Measurements from ENCODE around the gene CEP112.
"Not testable (repeated sequence)": the region's sequence is repeated elsewhere in the genome, so short reads cannot be mapped to it uniquely, and the experiment has no call there.

CEP112 gene

GRCh38 chr17:65732667-65733066 is 459.3 kb downstream of the CEP112 start:
- H3K27ac Mint-ChIP-seq, result not testable (repeated sequence)

GRCh38 chr17:65730711-65731169 is 461.2 kb downstream of the CEP112 start:
- no peak for ATAC-seq (ENCODE audit: low read depth)
- peaks cover 1% of the 10 kb centered on the region for H3K9me3 Mint-ChIP-seq

More at GRCh38 chr17:65732667-65733066, 459.3 kb downstream of the CEP112 start:
- not testable (repeated sequence) for H3K4me1 Mint-ChIP-seq; DNase-seq (ENCODE audit: low spot score in 2 of 2); H3K4me3 Mint-ChIP-seq; H3K36me3 Mint-ChIP-seq; ATAC-seq (ENCODE audit: low read depth); H3K9me3 Mint-ChIP-seq; H3K27me3 Mint-ChIP-seq

GRCh38 chr17:65729207-65729606 is 462.7 kb downstream of the CEP112 start:
- Mint-ChIP-seq H3K9me3 (peaks cover 1% of the 10 kb centered on the region), H3K27me3 (no peaks in the 10 kb centered on the region), H3K4me3 (no peak overlapping the region), H3K4me1 (no peaks in the 10 kb centered on the region), H3K36me3 (no peaks in the 10 kb centered on the region), H3K27ac (no peak overlapping the region)
- DNase-seq (ENCODE audit: low spot score in 2 of 2) (no peak), ATAC-seq (ENCODE audit: low read depth) (no peak)

More at GRCh38 chr17:65730711-65731169, 461.2 kb downstream of the CEP112 start:
- no peak for DNase-seq (ENCODE audit: low spot score in 2 of 2)
- Mint-ChIP-seq H3K4me3 (no peak overlapping the region), H3K4me1 (no peaks in the 10 kb centered on the region), H3K27ac (no peak overlapping the region), H3K36me3 (no peaks in the 10 kb centered on the region), H3K27me3 (no peaks in the 10 kb centered on the region)

DNA sequence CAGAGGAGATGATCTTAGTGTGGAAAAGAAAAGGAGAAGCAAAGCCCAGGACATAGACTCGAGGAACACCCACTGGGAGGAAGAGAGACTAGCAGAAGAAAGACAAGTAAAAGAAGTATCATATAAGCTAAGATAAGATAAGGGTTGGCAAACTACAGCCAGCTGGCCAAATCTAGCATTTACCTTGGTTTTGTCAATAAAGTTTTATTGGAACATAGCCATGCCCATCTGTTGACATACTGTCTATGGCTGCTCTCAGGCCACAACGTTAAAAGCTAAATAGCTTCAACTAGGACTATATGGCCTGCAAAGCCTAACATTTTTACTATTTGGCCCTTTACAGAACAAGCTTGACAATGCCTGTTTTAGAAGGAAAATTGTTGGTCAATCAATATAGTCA is 464.1 kb downstream of the CEP112 start:
- Mint-ChIP-seq H3K27ac (no peak overlapping the region), H3K27me3 (no peaks in the 10 kb centered on the region), H3K9me3 (peaks cover 1% of the 10 kb centered on the region), H3K36me3 (no peaks in the 10 kb centered on the region), H3K4me3 (no peak overlapping the region), H3K4me1 (no peaks in the 10 kb centered on the region)
- no peak for DNase-seq (ENCODE audit: low spot score in 2 of 2)
- no peak for ATAC-seq (ENCODE audit: low read depth)

- Mint-ChIP-seq H3K4me3 (no peak overlapping the region), H3K27me3 (no peaks in the 10 kb centered on the region), H3K4me1 (no peaks in the 10 kb centered on the region), H3K9me3 (peaks cover 1% of the 10 kb centered on the region), H3K27ac (no peak overlapping the region), H3K36me3 (no peaks in the 10 kb centered on the region)
- DNase-seq (ENCODE audit: low spot score in 2 of 2), result no peak
- ATAC-seq (ENCODE audit: low read depth), result no peak
These were observed 464.7 kb downstream of the CEP112 start for GRCh38 chr17:65727246-65727645.

GRCh38 chr17:65723431-65724151 is 468.3 kb downstream of the CEP112 start:
- peaks cover 1% of the 10 kb centered on the region for H3K9me3 Mint-ChIP-seq
- ATAC-seq (ENCODE audit: low read depth) (no peak), DNase-seq (ENCODE audit: low spot score in 2 of 2) (no peak)
- peaks cover 2% of the 10 kb centered on the region for H3K27me3 Mint-ChIP-seq
- H3K36me3 Mint-ChIP-seq, result no peaks in the 10 kb centered on the region
- no peak overlapping the region for H3K27ac Mint-ChIP-seq
- no peak overlapping the region for H3K4me3 Mint-ChIP-seq
- H3K4me1 Mint-ChIP-seq, result no peaks in the 10 kb centered on the region

- ATAC-seq (ENCODE audit: low read depth) (no peak), DNase-seq (ENCODE audit: low spot score in 2 of 2) (no peak)
- no peaks in the 10 kb centered on the region for H3K36me3 Mint-ChIP-seq
- no peak overlapping the region for H3K27ac Mint-ChIP-seq
- no peaks in the 10 kb centered on the region for H3K4me1 Mint-ChIP-seq
- no peaks in the 10 kb centered on the region for H3K9me3 Mint-ChIP-seq
- peaks cover 3% of the 10 kb centered on the region for H3K27me3 Mint-ChIP-seq
- H3K4me3 Mint-ChIP-seq, result no peak overlapping the region
These were observed 473.3 kb downstream of the CEP112 start for GRCh38 chr17:65718601-65719000.

GRCh38 chr17:65712383-65713267 is 479.3 kb downstream of the CEP112 start:
- Mint-ChIP-seq H3K36me3 (no peaks in the 10 kb centered on the region), H3K4me1 (no peaks in the 10 kb centered on the region), H3K9me3 (no peaks in the 10 kb centered on the region), H3K4me3 (no peak overlapping the region), H3K27ac (no peak overlapping the region), H3K27me3 (peaks cover 1% of the 10 kb centered on the region)
- ATAC-seq (ENCODE audit: low read depth) (no peak), DNase-seq (ENCODE audit: low spot score in 2 of 2) (no peak)

DNA sequence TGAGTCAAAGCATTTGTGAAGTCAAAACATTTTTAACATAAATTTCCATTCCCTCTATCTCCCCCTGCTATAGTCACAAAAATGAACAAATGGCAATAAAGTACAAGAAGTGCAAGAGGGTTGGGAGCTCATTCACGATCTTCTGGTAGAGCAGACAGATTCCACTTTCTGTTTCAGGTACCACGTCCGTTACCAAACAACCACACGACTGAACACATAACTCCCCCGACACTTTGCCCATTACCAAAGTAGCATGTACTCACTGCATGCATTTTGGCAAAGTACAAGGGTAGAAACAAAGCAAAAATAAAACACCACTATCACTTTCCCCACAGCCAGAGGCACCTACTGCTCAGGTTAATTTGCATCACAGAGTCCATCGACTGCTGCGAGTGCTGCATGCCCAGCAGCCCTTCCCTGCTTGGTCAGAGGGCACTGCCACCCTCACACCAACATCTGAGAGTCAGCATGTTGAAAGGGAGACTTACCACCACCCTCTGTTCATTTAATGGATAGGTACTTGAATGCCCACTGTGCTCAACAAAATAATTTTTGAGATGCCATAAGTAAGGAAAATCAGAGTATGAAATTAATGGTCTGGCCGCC is 480.2 kb downstream of the CEP112 start:
- no peaks in the 10 kb centered on the region for H3K9me3 Mint-ChIP-seq
- H3K4me1 Mint-ChIP-seq, result no peaks in the 10 kb centered on the region
- H3K4me3 Mint-ChIP-seq, result no peak overlapping the region
- no peaks in the 10 kb centered on the region for H3K36me3 Mint-ChIP-seq
- H3K27ac Mint-ChIP-seq, result no peak overlapping the region
- ATAC-seq (ENCODE audit: low read depth) (no peak), DNase-seq (ENCODE audit: low spot score in 2 of 2) (no peak)
- H3K27me3 Mint-ChIP-seq, result peaks cover 1% of the 10 kb centered on the region

- Mint-ChIP-seq H3K27ac (no peak overlapping the region), H3K4me1 (no peaks in the 10 kb centered on the region), H3K27me3 (no peaks in the 10 kb centered on the region), H3K9me3 (no peaks in the 10 kb centered on the region), H3K4me3 (no peak overlapping the region), H3K36me3 (no peaks in the 10 kb centered on the region)
- DNase-seq (ENCODE audit: low spot score in 2 of 2) (no peak), ATAC-seq (ENCODE audit: low read depth) (no peak)
These were observed 484.2 kb downstream of the CEP112 start for GRCh38 chr17:65707780-65708179.

DNA sequence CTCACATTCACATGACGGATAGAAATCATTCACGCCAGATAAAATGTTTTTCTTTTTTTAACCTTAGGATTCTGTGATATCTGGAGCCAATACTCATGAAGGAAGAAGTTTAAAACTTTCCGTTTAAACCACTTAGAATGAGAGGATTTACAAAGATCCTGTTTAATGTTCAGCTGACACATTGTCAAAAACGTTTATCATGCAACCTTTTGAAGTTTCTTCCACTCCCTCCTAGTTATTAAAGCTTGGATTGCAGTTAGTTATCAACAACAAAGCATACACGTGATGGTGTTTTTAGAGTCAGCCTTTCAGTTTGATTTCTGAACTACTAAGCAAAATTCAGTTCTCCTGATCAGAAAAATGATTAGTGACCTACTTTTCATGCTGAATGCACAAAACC is 487.2 kb downstream of the CEP112 start:
- Mint-ChIP-seq H3K27ac (no peak overlapping the region), H3K36me3 (peaks cover 2% of the 10 kb centered on the region), H3K4me3 (no peak overlapping the region), H3K9me3 (peaks cover 2% of the 10 kb centered on the region), H3K4me1 (no peaks in the 10 kb centered on the region), H3K27me3 (peaks cover 7% of the 10 kb centered on the region)
- ATAC-seq (ENCODE audit: low read depth), result no peak
- DNase-seq (ENCODE audit: low spot score in 2 of 2), result no peak

GRCh38 chr17:65703891-65704290 is 488.0 kb downstream of the CEP112 start:
- H3K9me3 Mint-ChIP-seq, result peaks cover 2% of the 10 kb centered on the region
- no peaks in the 10 kb centered on the region for H3K4me1 Mint-ChIP-seq
- no peak overlapping the region for H3K4me3 Mint-ChIP-seq
- ATAC-seq (ENCODE audit: low read depth) (no peak), DNase-seq (ENCODE audit: low spot score in 2 of 2) (no peak)
- peaks cover 2% of the 10 kb centered on the region for H3K36me3 Mint-ChIP-seq
- peaks cover 8% of the 10 kb centered on the region for H3K27me3 Mint-ChIP-seq
- H3K27ac Mint-ChIP-seq, result no peak overlapping the region

GRCh38 chr17:65699459-65699858 is 492.5 kb downstream of the CEP112 start:
- H3K27ac Mint-ChIP-seq, result no peak overlapping the region
- H3K4me3 Mint-ChIP-seq, result no peak overlapping the region
- no peaks in the 10 kb centered on the region for H3K4me1 Mint-ChIP-seq
- peaks cover 2% of the 10 kb centered on the region for H3K36me3 Mint-ChIP-seq
- H3K27me3 Mint-ChIP-seq, result peaks cover 12% of the 10 kb centered on the region
- no peak for DNase-seq (ENCODE audit: low spot score in 2 of 2)
- peaks cover 2% of the 10 kb centered on the region for H3K9me3 Mint-ChIP-seq
- no peak for ATAC-seq (ENCODE audit: low read depth)

- no peak for DNase-seq (ENCODE audit: low spot score in 2 of 2)
- Mint-ChIP-seq H3K4me1 (no peaks in the 10 kb centered on the region), H3K36me3 (peaks cover 2% of the 10 kb centered on the region), H3K4me3 (no peak overlapping the region), H3K9me3 (peaks cover 2% of the 10 kb centered on the region), H3K27me3 (peaks cover 12% of the 10 kb centered on the region), H3K27ac (no peak overlapping the region)
- no peak for ATAC-seq (ENCODE audit: low read depth)
These were observed 493.4 kb downstream of the CEP112 start for GRCh38 chr17:65698381-65699061.

All from memory B cell (primary cell).